Measurements from ENCODE around the gene DAPL1.

GRCh38 chr2:158755310-158756087 is 39.6 kb upstream of the DAPL1 start:
- TF ChIP-seq TAF1 (IDR thresholded peaks at IDR 0.05; ENCODE audit: borderline replicate concordance, low read depth, low read length): no peak
- TF ChIP-seq POLR2AphosphoS5 (IDR thresholded peaks at IDR 0.05; ENCODE audit: low read depth, low read length): no peak
